HG03457 (cell line): ENCODE data around the gene ZCCHC24.

ENCODE experiments used
- ATAC-seq: cut with Tn5 transposase; IDR thresholded peaks from one replicate; pipeline ENCODE4 v1.9.1; 2021; ENCODE audit warnings: moderate number of reproducible peaks; ENCODE audit not compliant: unreplicated experiment

Gene ZCCHC24

DNA sequence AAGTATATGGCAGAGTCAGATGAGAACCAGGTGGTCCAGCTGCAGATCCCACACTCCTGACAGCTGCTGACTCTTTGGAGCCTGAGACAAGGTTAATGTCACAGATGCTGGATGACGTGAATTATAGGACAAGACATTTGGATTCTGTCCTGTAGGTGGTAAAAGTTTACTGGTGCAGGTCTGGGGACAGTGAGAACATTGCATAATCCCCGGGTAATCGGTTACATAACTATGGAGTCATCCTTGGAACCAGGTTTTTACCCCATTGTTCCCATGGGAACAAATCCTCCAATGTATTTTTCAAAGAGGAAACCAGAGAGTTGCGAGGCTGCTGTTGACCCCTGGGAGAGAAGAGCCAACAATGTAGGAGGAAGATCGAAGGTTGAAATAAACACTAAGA is 27.5 kb upstream of the ZCCHC24 start:
- no peak for ATAC-seq

DNA sequence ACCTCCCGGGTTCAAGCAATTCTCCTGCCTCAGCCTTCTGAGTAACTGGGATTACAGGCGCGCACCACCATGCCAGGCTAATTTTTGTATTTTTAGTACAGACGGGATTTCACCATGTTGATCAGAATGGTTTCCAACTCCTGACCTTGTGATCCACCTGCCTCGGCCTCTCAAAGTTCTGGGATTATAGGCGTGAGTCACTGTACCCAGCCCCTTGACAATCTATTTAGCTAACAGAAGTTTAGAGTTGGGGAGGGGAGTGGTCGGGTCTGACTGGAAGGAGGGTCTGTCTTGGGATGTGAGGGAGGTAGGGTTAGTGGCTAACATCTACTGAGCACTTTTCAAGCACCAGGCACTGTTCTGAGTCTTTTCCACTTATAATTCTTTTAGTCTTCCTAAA is 27.0 kb upstream of the ZCCHC24 start:
- ATAC-seq: no peak

DNA sequence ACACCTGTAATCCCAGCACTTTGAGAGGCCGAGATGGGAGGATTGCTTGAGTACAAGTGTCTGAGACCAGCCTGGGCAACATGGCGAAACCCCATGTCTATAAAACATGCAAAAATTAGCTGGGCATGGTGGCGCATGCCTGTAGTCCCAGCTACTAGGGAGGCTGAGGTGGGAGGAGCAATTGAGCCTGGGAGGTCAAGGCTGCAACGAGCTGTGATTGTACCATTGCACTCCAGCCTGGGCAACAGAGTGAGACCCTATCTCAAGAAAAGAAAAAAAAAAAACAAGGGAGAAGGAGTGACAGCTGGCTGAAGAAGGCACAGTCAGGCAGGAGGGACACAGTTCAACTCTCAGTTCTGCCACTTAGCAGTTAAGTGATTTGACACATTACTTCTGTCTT is 26.4 kb upstream of the ZCCHC24 start:
- no peak for ATAC-seq

DNA sequence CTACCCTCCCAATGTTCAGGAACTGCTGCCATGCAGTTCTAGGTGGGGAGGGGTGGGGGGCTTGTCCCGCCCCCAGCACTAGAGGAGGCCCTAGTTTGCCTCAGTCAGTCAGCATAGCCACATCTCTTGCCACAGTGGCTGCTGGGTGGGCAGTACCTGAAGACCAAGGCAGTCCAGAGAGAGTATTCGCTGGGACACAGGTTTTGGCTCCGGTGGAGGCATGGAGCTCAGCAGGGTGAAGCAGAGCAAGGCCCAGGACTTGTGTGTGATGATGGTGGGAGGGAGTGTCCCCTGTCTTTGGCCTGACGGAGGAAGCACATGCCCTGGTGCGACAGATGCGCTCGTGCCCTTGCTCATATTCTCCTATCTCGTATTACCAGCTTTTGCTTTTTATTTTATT is 24.7 kb upstream of the ZCCHC24 start:
- ATAC-seq: no peak

DNA sequence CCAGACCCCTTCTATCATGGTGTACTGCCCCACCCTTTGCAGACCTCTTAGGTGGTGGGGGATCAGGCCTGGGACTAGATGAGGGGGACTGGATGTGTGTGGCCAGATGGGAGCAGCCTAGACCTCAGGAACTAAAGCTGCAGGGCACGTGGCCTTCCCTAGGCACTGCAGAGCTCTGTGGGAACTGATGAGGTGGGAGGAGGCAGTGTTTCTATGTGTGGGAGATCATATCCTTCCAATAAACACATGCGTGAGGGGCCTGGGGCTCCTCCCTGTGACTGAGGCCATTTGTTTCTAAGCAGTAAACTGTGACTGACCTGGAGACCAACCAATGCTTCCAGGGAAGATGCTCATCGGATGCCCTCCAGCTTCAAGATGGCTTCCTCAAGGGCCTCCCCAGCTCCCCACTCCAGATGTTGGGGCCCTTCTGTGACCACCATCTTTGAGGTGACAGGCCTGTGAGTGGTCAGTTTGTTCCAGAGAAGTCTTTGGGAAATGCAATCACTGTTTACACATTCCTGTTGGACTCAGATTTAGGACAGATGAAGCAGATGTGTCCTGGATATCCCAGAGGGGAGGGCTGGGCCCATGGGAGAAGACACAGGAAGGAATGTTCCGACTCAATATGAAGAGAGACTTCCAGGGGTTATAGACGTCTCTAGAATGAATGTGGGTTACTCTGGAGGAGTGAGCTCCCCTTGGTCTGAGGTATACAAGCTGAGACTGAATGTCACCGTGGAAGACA is 23.6 kb upstream of the ZCCHC24 start:
- ATAC-seq: no peak

DNA sequence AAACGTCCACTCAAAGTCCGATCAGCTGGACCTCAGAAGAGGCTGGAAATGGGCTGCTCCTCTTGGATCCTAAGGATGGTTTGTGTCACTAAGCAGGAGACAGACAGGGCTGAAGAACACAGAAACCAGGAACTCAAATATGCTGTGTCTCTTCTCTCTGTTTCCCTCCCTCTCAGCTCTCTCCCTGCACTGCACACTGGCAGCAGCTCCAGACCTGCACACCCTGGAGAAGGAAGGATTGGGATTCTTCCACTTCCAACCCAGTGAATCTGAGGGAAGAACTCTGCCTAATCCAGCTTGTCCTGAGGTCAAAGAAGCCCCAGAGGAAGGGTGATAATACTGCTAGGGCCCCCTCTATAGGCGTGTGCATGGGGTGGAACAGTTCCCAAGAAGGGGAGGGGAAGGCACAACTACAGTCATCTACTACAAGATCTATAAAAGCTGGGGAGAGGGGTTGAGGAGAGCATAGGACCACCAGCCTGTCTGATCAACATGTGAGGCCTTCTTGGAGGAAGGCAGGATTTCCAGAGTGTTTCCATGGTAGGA is 22.7 kb upstream of the ZCCHC24 start:
- ATAC-seq: no peak

DNA sequence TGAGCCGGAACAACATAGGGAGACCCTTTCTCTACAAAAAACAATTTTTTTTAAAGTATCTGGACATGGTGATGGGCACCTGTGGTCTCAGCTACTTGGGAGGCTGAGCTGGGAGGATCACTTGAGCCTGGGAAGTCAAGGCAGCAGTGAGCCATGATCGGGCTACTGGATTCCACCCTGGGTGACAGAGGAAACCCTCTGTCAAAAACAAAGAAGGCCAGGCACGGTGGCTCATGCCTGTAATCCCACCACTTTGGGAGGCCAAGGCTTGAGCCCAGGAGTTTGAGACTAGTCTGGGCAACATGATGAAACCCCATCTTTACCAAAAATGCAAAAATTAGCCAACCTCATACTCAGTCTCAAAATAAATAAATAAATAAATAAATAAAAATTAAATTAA is 19.9 kb upstream of the ZCCHC24 start:
- ATAC-seq: no peak

DNA sequence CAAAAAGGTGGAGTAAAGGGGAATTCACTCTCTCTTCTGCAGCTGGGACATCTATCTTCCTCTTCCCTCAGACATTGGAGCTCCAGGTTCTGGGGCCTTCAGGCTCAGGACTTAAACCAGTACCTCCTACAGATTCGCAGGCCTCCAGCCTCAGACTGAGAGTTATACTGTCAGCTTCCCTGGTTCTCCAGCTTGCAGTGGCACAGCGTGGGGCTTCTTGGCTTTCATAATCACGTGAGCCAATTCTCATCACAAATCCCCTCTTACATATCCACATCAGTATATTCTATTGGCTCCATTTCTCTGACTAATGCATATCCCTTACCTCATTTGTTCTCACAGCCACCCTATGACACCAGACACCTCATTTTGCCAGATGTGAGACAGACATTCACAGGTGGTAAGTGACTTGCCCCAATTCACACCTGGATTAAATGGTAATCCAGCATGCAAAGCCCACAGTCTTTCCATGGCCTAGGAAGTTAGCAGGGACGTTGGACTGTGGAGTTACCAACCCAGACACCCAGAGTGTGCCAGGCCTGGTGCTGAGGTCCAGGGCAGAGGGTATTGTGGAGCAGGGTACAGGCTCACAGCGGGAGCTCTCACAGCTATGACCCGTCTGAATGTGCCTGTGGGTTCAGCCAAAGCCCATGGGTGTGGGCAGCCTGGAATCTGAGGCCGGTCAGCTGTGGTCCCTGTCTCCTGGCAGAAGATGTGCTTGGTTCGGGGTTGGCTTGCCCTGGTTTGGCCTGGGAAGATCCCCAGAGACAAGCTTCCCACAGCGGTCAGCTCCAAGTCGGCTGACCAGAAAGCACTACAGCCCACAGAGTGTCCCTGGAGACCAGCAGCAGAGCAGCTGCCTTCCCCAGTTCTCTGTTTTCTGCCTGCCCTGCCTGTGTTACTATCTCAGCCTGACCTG is 18.4 kb upstream of the ZCCHC24 start:
- ATAC-seq: no peak

DNA sequence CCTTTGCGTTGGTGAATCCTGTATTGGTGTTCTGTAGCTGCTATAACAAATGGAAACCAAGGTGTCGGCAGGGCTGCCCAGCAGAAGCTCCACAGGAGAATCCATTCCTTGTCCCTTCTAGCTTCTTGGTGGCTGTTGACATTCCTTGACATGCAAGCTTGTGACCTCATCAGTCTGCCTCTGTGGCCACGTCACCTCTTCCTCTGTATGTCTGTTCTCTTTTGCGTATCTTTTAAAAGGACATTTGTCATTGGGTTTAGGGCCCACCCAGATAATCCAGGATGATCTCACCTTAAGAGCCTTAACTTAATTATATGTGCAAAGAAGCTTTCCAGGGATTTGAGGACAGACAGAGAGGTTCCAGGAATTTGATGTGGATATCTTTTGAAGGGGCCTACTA is 15.3 kb upstream of the ZCCHC24 start:
- ATAC-seq: no peak

DNA sequence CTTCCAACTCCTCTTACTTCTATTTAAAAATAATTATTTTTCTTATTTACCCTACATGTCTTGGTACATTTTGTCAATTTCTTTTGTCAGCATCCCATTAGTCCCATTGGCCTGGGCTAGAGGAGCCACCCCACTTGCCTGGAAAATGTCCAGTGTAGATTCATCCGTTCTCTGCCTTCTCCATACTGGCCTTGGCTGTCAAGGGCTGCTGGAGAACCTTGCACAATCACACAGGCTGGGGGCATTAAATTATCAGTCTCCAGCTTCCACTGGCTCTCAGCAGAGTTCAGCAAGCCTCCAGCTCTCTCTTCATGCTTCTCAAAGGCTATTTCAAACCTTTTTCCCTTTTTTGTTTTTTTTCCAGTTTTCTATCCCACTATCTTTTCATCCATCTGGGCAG is 13.8 kb upstream of the ZCCHC24 start:
- ATAC-seq: no peak

DNA sequence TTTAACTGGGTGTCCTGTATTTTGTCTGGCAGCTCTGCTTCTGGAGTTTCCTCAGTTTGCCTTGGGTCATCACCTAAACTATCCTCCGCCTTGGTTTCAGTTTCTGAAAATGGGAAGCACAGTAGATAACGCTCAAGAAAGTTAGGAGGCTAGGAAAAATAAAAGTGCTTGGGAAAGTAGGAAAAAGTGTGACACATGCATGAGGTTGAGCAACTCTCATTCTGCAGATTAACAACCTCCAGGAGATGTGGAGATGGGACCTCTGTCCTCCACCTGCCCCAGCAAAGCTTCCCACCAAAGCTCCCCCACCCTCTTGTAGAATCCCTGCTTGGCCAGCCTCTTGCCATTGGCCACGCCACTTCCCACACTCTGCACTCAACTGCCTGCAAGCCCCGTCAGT is 13.1 kb upstream of the ZCCHC24 start:
- ATAC-seq: no peak

DNA sequence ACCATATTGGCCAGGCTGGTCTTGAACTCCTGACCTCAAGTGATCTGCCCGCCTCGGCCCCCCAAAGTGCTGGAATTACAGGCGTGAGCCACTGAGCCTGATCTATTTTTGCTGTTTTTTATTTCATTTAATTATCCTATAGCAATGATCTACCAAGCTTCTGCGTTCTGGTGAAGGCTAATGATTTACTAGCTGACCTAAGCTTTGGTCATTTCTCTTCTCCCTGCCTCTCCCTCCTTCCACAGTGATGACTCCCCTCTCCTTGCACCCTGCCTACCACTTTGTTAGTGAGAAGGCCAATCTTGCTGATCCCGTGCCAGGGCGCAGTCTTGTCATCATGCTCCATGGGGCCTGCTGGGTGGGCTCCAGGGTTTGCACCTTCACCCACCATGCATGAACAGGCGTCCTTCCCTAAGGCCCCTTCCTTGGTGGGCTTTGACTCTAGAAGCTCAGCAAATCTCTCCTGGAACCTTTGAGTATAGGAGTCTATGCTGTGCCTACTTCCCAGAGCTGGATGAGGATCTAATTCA is 11.9 kb upstream of the ZCCHC24 start:
- ATAC-seq: no peak

DNA sequence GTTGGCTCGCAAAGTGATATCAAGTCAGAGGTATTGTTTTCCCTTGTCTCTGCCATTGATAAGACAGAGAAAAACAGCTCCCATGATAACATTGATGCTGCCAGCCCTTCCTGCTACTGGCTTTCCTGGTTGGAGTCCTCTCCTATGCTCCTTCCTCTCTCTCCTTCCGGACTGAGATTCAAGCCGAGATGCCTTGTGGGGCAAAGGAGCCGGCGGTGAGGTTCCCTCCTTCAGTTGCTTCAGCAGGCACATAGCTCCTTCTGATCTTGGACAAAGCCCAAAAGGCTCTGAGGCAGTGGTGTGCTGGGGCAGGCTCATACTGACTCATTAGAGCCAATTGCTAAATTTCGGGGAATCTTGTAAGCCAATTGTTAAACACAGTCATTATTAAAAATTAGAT is 8.8 kb upstream of the ZCCHC24 start:
- no peak for ATAC-seq

DNA sequence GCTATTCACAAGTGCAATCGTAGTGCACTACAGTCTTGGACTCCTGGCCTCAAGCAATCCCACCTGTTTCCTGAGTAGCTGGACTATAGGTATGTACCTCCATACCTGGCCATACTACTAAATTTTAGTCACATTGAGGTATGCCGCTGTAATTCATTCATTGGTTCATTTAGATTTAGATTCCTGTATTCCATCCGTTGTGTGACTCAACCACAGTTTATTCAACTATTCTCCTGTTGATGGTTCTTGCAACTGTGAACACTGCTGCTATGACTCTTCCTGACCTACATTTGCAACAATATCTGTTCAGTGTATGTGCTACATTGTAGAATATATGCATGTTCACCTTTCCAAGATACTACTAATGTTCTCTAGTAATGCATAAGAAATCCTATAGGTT is 8.0 kb upstream of the ZCCHC24 start:
- ATAC-seq: no peak

DNA sequence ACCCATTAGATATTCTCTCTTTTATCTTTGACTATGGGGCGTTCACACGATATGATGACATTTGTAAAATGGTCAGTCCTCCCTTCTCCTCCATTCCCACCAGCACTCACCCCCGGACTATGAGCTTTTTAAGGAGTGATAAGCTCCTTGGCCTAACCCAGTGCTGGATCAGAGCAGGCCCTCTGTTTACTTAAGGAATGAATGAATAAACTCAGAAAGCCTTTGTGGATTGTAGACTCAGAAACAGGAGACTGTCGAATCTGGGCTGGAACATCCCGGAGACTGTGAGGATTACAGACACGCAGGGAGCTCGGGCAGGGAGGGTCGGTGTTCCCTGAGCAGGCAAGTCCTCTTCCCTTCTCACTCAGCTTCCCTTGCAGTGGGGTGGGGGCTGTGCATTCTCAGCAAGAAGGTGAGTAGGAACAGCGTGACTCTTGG is 6.8 kb upstream of the ZCCHC24 start:
- ATAC-seq: no peak

DNA sequence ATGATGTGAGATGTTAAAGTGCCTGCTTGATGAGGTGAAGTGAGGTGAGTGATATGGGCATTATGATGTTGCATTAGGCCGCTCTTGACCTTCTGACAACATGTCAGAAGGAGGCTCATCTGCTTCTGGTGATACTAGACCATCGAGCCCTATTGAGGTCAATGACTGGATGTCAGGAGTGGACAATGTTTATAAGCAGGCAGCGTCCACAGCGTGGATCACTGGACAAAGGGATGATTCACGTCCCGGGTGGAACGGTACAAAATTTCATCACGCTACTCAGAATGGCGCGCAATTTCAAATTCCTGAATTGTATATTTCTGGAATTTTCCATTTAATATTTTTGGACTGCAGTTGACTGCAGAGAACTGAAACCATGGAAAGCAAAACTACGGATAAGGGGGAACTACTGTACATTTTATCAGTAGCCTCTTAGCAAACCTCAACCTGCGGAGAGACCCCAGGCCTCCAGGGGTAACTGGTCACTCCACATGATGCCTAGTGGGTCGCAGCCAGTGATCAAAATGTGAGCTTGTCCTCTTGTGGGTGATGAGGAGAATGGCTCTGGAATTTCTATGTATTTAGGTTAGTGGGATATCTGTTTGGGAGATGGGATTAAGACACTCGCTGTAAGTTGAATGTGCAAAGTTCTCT is 5.7 kb upstream of the ZCCHC24 start:
- no peak for ATAC-seq

DNA sequence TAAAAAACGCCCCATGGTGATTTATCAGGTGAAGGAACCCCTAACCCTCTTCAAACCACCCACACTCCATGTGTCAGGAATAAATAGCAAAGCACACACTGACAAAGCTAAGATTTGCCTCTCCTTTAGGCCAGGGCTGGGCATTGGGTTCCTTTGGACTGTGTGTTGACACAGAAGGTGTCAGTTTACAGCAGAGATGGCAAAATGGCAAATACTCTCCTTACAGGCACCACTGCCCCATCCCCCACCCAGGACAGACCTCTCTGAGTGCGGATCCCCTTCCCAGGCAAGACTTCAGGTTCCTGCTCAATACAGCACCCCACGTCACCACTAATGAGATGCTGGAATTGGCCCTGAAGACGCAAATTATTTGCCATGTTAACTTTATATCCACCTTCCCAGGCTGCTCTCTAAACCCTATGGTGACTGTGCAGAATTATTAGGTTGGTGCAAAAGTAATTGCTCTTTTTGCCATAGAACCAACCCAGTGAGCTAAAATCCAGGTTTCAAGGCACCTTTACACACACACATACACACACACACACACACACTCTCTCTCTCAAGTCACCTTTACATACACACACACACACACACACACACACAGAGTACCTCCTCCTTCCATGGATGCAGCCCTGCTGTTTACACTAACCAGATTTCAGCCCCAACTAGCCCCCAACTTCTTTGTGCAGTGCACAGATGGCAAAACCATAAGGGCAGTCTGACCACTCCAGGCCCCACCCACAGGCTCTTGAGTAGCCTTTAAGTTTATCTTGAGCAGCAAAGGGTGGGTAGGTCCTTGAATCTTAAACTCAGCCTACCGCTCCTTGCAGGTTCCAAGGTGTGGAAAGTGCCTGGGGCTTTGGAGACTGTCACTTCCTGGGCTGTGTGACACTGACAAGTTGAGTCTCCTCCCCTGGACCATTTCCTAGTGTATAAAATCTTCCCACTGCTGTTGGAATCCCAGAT is 4.0 kb upstream of the ZCCHC24 start:
- no peak for ATAC-seq

DNA sequence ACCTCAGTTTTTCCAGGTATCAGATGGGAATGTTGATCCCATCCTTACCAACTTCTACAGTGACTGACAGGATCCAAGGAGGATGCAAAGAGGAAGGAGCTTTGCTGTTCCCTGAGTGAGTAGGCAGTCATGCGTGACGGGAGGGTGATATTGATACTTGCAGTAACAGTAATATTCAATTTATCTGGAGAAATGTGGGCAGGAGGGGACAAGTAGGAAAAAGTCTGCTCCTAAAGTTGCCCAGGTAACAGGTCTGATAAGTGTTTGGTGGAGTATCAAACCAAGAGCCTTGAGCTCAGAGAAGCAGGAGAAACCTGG is 3.3 kb upstream of the ZCCHC24 start:
- no peak for ATAC-seq

DNA sequence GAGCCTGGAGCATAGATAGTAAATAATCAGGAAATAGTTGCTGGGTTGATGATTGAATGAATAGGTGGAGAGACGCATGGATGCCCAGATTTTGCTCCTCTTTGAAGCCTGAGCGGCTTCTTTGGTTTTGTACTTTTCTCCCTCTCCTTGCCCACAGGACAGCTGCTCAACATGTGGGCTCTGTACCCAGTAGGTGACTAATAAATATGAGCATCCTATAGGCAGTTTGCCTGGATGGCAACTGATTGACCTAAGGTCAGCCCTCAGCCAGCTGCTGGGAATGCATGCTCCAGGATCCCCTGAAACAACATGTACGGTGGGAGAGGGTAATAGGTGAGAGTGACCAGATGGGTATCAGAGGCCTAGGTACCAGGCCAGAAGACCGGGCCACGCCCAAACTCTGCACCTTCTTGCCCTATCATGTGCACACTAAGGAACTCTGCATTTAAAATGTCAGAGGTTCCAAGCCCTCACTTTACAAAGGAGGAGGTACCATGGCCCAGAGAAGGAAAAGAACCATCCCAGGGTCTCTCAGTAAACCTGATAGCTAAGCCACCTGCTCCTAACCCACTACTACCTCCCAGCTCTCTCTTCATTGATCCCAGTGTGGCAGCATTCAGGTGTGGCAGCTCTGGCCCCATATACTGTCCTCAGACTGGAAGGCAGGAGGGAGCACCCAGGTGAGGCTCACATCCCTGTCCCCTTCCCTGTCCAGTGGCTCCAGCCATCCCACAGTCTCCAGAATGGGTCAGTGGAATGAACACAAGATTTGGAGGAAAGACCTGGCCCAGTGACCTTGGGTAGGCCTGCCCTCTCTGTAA is 2.7 kb upstream of the ZCCHC24 start:
- ATAC-seq: no peak
